Spinal cord (tissue), 10 donors: ENCODE results near the gene C2CD2. TPM values are rescaled to one million over a fixed set of nuclear protein-coding genes. Genes with fewer than 3 reads are reported as not detected.

Source experiments
- DNase-seq, 6 donors: peaks; one replicate each; pipeline versions ENCODE4 v3.0.0 to v3.0.0-alpha.2; 2013 to 2015; ENCODE audit warnings: low spot score in 6 of 6, low read depth in 4 of 6
- H3K27ac ChIP-seq: one replicate; pipeline ENCODE4 v1.5.1; 2013; ENCODE audit warnings: low read depth, low read length, control low read depth
- H3K27me3 ChIP-seq: one replicate; pipeline ENCODE4 v1.6.1; 2013; ENCODE audit warnings: low read length; ENCODE audit not compliant: control insufficient read depth, insufficient read depth
- H3K36me3 ChIP-seq: one replicate; pipeline ENCODE4 v1.6.1; 2013; ENCODE audit warnings: low read length; ENCODE audit not compliant: control insufficient read depth, insufficient read depth
- H3K4me1 ChIP-seq: one replicate; pipeline ENCODE4 v1.6.1; 2013; ENCODE audit warnings: low read length; ENCODE audit not compliant: control insufficient read depth, insufficient read depth
- H3K4me3 ChIP-seq: one replicate; pipeline ENCODE4 v1.5.1; 2013; ENCODE audit warnings: low read depth, low read length, control low read depth
- H3K9me3 ChIP-seq: one replicate; pipeline ENCODE4 v1.6.1; 2013; ENCODE audit warnings: low read length; ENCODE audit not compliant: control insufficient read depth, insufficient read depth
- WGBS: methylation state at CpG from one replicate; pipeline ENCODE4 v1.1.5; 2013; ENCODE audit warnings: missing lambda C conversion rate; ENCODE audit not compliant: insufficient coverage; 5-methylcytosine and 5-hydroxymethylcytosine counted together
- polyA plus RNA-seq, 2 donors: library from polyadenylated mRNA; unstranded; fragments of 120-200 nt; gene quantifications; one replicate each; pipeline ENCODE4 v1.2.1, GENCODE V29; 2013; ENCODE audit not compliant: insufficient read length in 2 of 2
- total RNA-seq, 2 donors: library from RNA; depleted of rRNA in 1 of 2; stranded (reverse); fragments of 120-200 nt in 1 of 2; fragments of >200 nt in 1 of 2; gene quantifications; one replicate each; pipeline versions ENCODE4 v1.2.3 to v1.2.4, GENCODE V29; 2013 to 2014
- donor health status: healthy.

The C2CD2 gene
- total and polyA plus RNA-seq, 4 donors: 19.1 to 27.8 (median 21.3) TPM

- H3K27ac ChIP-seq: no peak overlapping the region
- H3K36me3 ChIP-seq: peaks cover 51% of the 10 kb centered on the region
- DNase-seq: no peak
- H3K9me3 ChIP-seq: no peaks in the 10 kb centered on the region
- no peak overlapping the region for H3K4me3 ChIP-seq
- no peaks in the 10 kb centered on the region for H3K27me3 ChIP-seq
- H3K4me1 ChIP-seq: no peaks in the 10 kb centered on the region
- WGBS: 91% methylated on average over 35 of the region's 36 CpGs
These were observed 46.1 kb downstream of the C2CD2 start for GRCh38 chr21:41907496-41908258.

- 88% methylated on average over 12 of the region's 14 CpGs for WGBS
- Histone ChIP-seq H3K4me3 (no peak overlapping the region), H3K9me3 (no peaks in the 10 kb centered on the region), H3K36me3 (peaks cover 43% of the 10 kb centered on the region), H3K27ac (no peak overlapping the region), H3K27me3 (no peaks in the 10 kb centered on the region), H3K4me1 (no peaks in the 10 kb centered on the region)
- DNase-seq: no peak
These were observed 47.0 kb downstream of the C2CD2 start for GRCh38 chr21:41906770-41907169.

- H3K27ac ChIP-seq: no peak overlapping the region
- no peak overlapping the region for H3K4me3 ChIP-seq
- peaks cover 48% of the 10 kb centered on the region for H3K36me3 ChIP-seq
- no peaks in the 10 kb centered on the region for H3K4me1 ChIP-seq
- no peak for DNase-seq
- no peaks in the 10 kb centered on the region for H3K27me3 ChIP-seq
- WGBS: 88% methylated on average over 19 of the region's 23 CpGs
- no peaks in the 10 kb centered on the region for H3K9me3 ChIP-seq
These were observed 50.1 kb downstream of the C2CD2 start for GRCh38 chr21:41903559-41904351.

GRCh38 chr21:41902946-41903345, 50.9 kb downstream of the C2CD2 start:
- Histone ChIP-seq H3K27ac (no peak overlapping the region), H3K4me1 (peaks cover 3% of the 10 kb centered on the region), H3K9me3 (no peaks in the 10 kb centered on the region), H3K36me3 (peaks cover 48% of the 10 kb centered on the region), H3K4me3 (no peak overlapping the region), H3K27me3 (no peaks in the 10 kb centered on the region)
- 95% methylated on average over 3 of the region's 8 CpGs for WGBS
- DNase-seq: no peak

GRCh38 chr21:41901782-41902181, 52.0 kb downstream of the C2CD2 start:
- DNase-seq: no peak
- Histone ChIP-seq H3K4me3 (no peak overlapping the region), H3K36me3 (peaks cover 48% of the 10 kb centered on the region), H3K27ac (no peak overlapping the region), H3K4me1 (peaks cover 14% of the 10 kb centered on the region), H3K9me3 (no peaks in the 10 kb centered on the region), H3K27me3 (no peaks in the 10 kb centered on the region)
- WGBS: 90% methylated on average over 2 of the region's 3 CpGs

GRCh38 chr21:41901099-41901498, 52.7 kb downstream of the C2CD2 start:
- no peaks in the 10 kb centered on the region for H3K27me3 ChIP-seq
- no peak for DNase-seq
- no peaks in the 10 kb centered on the region for H3K9me3 ChIP-seq
- peaks cover 44% of the 10 kb centered on the region for H3K36me3 ChIP-seq
- no CpG with 5 or more reads among the region's 12 CpGs for WGBS
- no peak overlapping the region for H3K4me3 ChIP-seq
- peaks cover 15% of the 10 kb centered on the region for H3K4me1 ChIP-seq
- no peak overlapping the region for H3K27ac ChIP-seq

- H3K4me1 ChIP-seq: peaks cover 15% of the 10 kb centered on the region
- no peaks in the 10 kb centered on the region for H3K9me3 ChIP-seq
- peaks cover 40% of the 10 kb centered on the region for H3K36me3 ChIP-seq
- no peak overlapping the region for H3K4me3 ChIP-seq
- DNase-seq: no peak
- H3K27me3 ChIP-seq: no peaks in the 10 kb centered on the region
- H3K27ac ChIP-seq: no peak overlapping the region
- 77% methylated on average over 5 of the region's 6 CpGs for WGBS
These were observed 53.4 kb downstream of the C2CD2 start for GRCh38 chr21:41900401-41900800.

- WGBS: 85% methylated on average over 15 of the region's 25 CpGs
- Histone ChIP-seq H3K27me3 (no peaks in the 10 kb centered on the region), H3K36me3 (peaks cover 44% of the 10 kb centered on the region), H3K9me3 (no peaks in the 10 kb centered on the region), H3K4me1 (peaks cover 15% of the 10 kb centered on the region), H3K27ac (no peak overlapping the region), H3K4me3 (no peak overlapping the region)
- no peak for DNase-seq
These were observed 54.2 kb downstream of the C2CD2 start for GRCh38 chr21:41899426-41900202.

GRCh38 chr21:41898998-41899397, 54.8 kb downstream of the C2CD2 start:
- H3K4me3 ChIP-seq: no peak overlapping the region
- H3K9me3 ChIP-seq: no peaks in the 10 kb centered on the region
- no peak overlapping the region for H3K27ac ChIP-seq
- H3K27me3 ChIP-seq: no peaks in the 10 kb centered on the region
- H3K36me3 ChIP-seq: peaks cover 43% of the 10 kb centered on the region
- H3K4me1 ChIP-seq: peaks cover 15% of the 10 kb centered on the region
- WGBS: 94% methylated on average over 14 of the region's 17 CpGs
- no peak for DNase-seq
